SK-N-SH treated with all-trans-retinoic acid at 6 μM for 48 hours (cell line): ENCODE data around the gene MREG.

ENCODE experiments used
- ATAC-seq: fragments of 200-7000 bp; cut with Tn5 transposase; 3 replicates; pipeline ENCODE4 v1.9.1; 2020; ENCODE audit warnings: mild to moderate bottlenecking, moderate library complexity
- ARNTL ChIP-seq: fragments of 450-650 bp; formaldehyde crosslinking; IDR thresholded peaks from 2 replicates; pipeline ENCODE4 v1.5.0; 2020; ENCODE audit warnings: low read depth, mild to moderate bottlenecking, moderate library complexity, borderline replicate concordance
- BACH2 ChIP-seq: fragments of 250-450 bp; sonication (Bioruptor Pico); IDR thresholded peaks from 2 replicates; pipeline ENCODE4 v1.9.0; 2021; ENCODE audit warnings: mild to moderate bottlenecking, borderline replicate concordance
- GLIS3 ChIP-seq: fragments of 250-450 bp; sonication (Bioruptor Pico); IDR thresholded peaks from 2 replicates; pipeline ENCODE4 v1.5.0; 2020; ENCODE audit warnings: mild to moderate bottlenecking, moderate library complexity
- ISL1 ChIP-seq: fragments of 250-450 bp; sonication (Bioruptor Pico); IDR thresholded peaks from 2 replicates; pipeline ENCODE4 v2.1.2; 2022; ENCODE audit warnings: mild to moderate bottlenecking, moderate library complexity
- PPARA ChIP-seq: fragments of 250-450 bp; sonication (Bioruptor Pico); IDR thresholded peaks from 2 replicates; pipeline ENCODE4 v1.5.0; 2020; ENCODE audit warnings: mild to moderate bottlenecking, borderline replicate concordance
- RARB ChIP-seq: fragments of 250-450 bp; sonication (Bioruptor Pico); IDR thresholded peaks from 2 replicates; pipeline ENCODE4 v1.8.0; 2021; ENCODE audit warnings: mild to moderate bottlenecking, moderate library complexity
- SNAI2 ChIP-seq: fragments of 250-450 bp; sonication (Bioruptor Pico); IDR thresholded peaks from 2 replicates; pipeline ENCODE4 v1.5.0; 2020; ENCODE audit warnings: mild to moderate bottlenecking, moderate library complexity
- TCF4 ChIP-seq: fragments of 250-450 bp; sonication (Bioruptor Pico); IDR thresholded peaks from 2 replicates; pipeline ENCODE4 v1.8.0; 2021; ENCODE audit warnings: mild to moderate bottlenecking, moderate library complexity, borderline replicate concordance
- TOX ChIP-seq: fragments of 250-450 bp; sonication (Bioruptor Pico); IDR thresholded peaks from 2 replicates; pipeline ENCODE4 v1.8.0; 2021; ENCODE audit warnings: mild to moderate bottlenecking, moderate library complexity, borderline replicate concordance
- ZC3H10 ChIP-seq: fragments of 250-450 bp; sonication (Bioruptor Pico); IDR thresholded peaks from 2 replicates; pipeline ENCODE4 v1.5.1; 2021; ENCODE audit warnings: mild to moderate bottlenecking, moderate library complexity
- ZFP30 ChIP-seq: fragments of 450-650 bp; formaldehyde crosslinking; IDR thresholded peaks from 2 replicates; pipeline ENCODE4 v1.5.0; 2022; ENCODE audit warnings: mild to moderate bottlenecking, moderate library complexity
- ZNF565 ChIP-seq: fragments of 450-650 bp; formaldehyde crosslinking; conservative IDR thresholded peaks from 2 replicates; pipeline ENCODE4 v1.5.0; 2020; ENCODE audit warnings: low read depth, mild to moderate bottlenecking, moderate library complexity
- ZNF70 ChIP-seq: fragments of 450-650 bp; formaldehyde crosslinking; IDR thresholded peaks from 2 replicates; pipeline ENCODE4 v1.5.0; 2020; ENCODE audit warnings: mild to moderate bottlenecking, moderate library complexity
- TF ChIP-seq, protein P1 (sequence below): fragments of 250-450 bp; sonication (Bioruptor Pico); IDR thresholded peaks from 2 replicates; pipeline ENCODE4 v1.8.0; 2021; ENCODE audit warnings: low read depth, mild to moderate bottlenecking, moderate library complexity, borderline replicate concordance
- TF ChIP-seq, protein P2 (sequence below): fragments of 250-450 bp; sonication (Bioruptor Pico); IDR thresholded peaks from 2 replicates; pipeline ENCODE4 v1.5.1; 2021; ENCODE audit warnings: mild to moderate bottlenecking, moderate library complexity
- TF ChIP-seq, protein P3 (sequence below): fragments of 250-450 bp; sonication (Bioruptor Pico); IDR thresholded peaks from 2 replicates; pipeline ENCODE4 v1.5.1; 2020; ENCODE audit warnings: low read depth, mild to moderate bottlenecking, moderate library complexity
- TF ChIP-seq, protein P4 (sequence below): fragments of 250-450 bp; sonication (Bioruptor Pico); IDR thresholded peaks from 2 replicates; pipeline ENCODE4 v1.8.0; 2020; ENCODE audit warnings: mild to moderate bottlenecking, moderate library complexity, borderline replicate concordance

The MREG gene

DNA sequence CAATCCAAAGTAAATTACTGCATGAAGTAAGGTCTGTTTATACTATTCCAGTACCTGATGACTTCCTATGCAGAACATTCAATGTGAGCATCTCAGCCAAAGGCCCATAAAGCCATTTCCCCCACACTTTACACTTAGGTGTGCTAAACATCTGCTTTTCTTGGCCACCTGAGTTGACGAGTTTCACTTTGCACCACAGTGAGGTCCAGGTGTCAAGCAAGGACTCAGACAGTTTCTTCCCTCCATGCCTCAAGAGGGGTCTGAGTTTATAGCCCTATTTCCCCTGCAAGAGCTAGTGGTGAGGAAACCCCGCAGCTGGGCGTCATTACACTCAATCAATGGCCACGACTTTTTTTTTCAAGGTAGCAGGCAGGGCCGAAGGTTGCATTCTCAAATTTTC, 107.7 kb downstream of the MREG start:
- TF ChIP-seq, protein P1, sequence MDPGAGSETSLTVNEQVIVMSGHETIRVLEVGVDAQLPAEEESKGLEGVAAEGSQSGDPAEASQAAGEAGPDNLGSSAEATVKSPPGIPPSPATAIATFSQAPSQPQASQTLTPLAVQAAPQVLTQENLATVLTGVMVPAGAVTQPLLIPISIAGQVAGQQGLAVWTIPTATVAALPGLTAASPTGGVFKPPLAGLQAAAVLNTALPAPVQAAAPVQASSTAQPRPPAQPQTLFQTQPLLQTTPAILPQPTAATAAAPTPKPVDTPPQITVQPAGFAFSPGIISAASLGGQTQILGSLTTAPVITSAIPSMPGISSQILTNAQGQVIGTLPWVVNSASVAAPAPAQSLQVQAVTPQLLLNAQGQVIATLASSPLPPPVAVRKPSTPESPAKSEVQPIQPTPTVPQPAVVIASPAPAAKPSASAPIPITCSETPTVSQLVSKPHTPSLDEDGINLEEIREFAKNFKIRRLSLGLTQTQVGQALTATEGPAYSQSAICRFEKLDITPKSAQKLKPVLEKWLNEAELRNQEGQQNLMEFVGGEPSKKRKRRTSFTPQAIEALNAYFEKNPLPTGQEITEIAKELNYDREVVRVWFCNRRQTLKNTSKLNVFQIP (CRISPR knock-in tag): no peak
- TF ChIP-seq, protein P2, sequence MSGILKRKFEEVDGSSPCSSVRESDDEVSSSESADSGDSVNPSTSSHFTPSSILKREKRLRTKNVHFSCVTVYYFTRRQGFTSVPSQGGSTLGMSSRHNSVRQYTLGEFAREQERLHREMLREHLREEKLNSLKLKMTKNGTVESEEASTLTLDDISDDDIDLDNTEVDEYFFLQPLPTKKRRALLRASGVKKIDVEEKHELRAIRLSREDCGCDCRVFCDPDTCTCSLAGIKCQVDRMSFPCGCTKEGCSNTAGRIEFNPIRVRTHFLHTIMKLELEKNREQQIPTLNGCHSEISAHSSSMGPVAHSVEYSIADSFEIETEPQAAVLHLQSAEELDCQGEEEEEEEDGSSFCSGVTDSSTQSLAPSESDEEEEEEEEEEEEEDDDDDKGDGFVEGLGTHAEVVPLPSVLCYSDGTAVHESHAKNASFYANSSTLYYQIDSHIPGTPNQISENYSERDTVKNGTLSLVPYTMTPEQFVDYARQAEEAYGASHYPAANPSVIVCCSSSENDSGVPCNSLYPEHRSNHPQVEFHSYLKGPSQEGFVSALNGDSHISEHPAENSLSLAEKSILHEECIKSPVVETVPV (CRISPR knock-in tag): no peak
- no peak for TF ChIP-seq RARB (CRISPR knock-in tag)
- no peak for TF ChIP-seq ZNF70
- no peak for TF ChIP-seq BACH2
- no peak for TF ChIP-seq ZFP30 (CRISPR knock-in tag)
- no peak for TF ChIP-seq PPARA (CRISPR knock-in tag)
- no peak for TF ChIP-seq GLIS3 (CRISPR knock-in tag)
- TF ChIP-seq, protein P3, sequence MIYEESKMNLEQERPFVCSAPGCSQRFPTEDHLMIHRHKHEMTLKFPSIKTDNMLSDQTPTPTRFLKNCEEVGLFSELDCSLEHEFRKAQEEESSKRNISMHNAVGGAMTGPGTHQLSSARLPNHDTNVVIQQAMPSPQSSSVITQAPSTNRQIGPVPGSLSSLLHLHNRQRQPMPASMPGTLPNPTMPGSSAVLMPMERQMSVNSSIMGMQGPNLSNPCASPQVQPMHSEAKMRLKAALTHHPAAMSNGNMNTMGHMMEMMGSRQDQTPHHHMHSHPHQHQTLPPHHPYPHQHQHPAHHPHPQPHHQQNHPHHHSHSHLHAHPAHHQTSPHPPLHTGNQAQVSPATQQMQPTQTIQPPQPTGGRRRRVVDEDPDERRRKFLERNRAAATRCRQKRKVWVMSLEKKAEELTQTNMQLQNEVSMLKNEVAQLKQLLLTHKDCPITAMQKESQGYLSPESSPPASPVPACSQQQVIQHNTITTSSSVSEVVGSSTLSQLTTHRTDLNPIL (CRISPR knock-in tag): no peak
- TF ChIP-seq, protein P4, sequence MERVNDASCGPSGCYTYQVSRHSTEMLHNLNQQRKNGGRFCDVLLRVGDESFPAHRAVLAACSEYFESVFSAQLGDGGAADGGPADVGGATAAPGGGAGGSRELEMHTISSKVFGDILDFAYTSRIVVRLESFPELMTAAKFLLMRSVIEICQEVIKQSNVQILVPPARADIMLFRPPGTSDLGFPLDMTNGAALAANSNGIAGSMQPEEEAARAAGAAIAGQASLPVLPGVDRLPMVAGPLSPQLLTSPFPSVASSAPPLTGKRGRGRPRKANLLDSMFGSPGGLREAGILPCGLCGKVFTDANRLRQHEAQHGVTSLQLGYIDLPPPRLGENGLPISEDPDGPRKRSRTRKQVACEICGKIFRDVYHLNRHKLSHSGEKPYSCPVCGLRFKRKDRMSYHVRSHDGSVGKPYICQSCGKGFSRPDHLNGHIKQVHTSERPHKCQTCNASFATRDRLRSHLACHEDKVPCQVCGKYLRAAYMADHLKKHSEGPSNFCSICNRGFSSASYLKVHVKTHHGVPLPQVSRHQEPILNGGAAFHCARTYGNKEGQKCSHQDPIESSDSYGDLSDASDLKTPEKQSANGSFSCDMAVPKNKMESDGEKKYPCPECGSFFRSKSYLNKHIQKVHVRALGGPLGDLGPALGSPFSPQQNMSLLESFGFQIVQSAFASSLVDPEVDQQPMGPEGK (CRISPR knock-in tag): no peak
- no peak for TF ChIP-seq TOX (CRISPR knock-in tag)
- no peak for TF ChIP-seq ISL1 (CRISPR knock-in tag)
- TF ChIP-seq SNAI2 (CRISPR knock-in tag): no peak
- no peak for TF ChIP-seq TCF4 (CRISPR knock-in tag)
- no peak for ATAC-seq

DNA sequence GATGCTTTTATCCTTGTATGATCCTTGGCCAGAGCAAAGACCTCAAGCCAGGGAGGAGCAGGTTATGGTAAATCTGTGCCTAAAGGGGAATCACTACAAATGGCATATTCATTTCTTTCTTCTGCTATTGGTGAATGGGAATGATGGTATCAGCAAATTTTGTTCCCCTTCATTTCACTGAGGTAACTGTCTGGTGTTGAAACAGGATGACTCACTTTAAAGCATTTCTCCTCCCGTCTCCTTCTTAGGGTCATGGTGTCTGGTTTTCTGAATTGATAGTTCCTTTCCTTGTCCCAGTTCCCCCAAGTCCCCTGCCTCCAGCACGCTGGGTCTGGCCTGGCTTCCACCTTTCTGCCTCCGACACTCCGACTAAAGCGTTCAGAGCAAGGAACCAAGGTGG, 109.2 kb downstream of the MREG start:
- TF ChIP-seq ARNTL (CRISPR knock-in tag) (no peak), ZNF70 (no peak)
- TF ChIP-seq, all 23 proteins: peak for 0
- no peak; the same call in 2 of the 3 replicates for ATAC-seq

DNA sequence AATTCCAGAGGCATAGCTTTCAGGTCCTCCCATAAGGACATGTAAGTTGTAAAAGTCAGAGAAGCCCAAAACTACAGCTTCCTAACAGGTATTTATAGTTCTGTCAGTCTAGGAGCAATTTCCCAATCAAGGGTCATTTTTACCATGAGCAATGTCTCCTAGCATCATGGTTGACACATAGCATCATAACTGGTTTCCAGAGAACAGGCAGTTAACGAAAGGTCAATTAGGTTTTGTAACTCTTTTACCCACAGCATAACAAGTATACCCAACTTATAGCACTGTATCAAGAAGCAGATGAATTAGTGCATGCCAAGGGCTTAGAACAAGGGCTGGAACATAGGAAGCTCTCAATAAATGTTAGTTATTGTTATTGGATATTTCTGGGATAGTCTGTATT, 110.1 kb downstream of the MREG start:
- ATAC-seq: no peak
- no peak for TF ChIP-seq ISL1 (CRISPR knock-in tag)
- no peak for TF ChIP-seq RARB (CRISPR knock-in tag)

DNA sequence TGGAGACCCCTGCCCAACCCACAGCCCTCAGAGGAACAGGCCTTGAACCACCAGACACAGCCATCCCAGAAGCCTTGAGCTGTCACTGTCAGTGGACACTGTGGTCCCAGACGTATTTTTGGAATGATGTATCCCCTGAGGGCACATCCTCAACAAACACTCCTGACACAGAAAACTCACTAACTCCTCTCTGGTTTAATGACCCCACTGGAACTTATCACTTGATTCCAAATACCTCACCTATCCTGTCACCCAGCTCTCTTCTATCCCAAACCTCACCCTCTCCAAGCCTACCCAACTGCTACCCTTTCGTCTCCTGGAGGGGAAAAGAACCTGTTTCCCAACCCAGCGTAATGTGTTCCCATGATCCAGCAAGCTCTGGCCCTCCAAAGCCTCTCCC, 111.6 kb downstream of the MREG start:
- ATAC-seq: no peak
- TF ChIP-seq TCF4 (CRISPR knock-in tag): no peak
- TF ChIP-seq, protein P2 (CRISPR knock-in tag): no peak
- no peak for TF ChIP-seq ZC3H10 (CRISPR knock-in tag)
- TF ChIP-seq, protein P4 (CRISPR knock-in tag): no peak
- TF ChIP-seq ZNF565 (CRISPR knock-in tag): no peak
